Stimulated activated naive CD8-positive, alpha-beta T cell treated with anti-CD3 and anti-CD28 coated beads, Interleukin-15, amount 100 ng/mL, for 72 hours (primary cell): Measurements from ENCODE around the gene HCFC1R1.

Experiments used
- ATAC-seq: fragments of 150-1000 bp; cut with Tn5 transposase; 2 replicates; pipeline ENCODE4 v1.10.0; 2021; ENCODE audit warnings: mild to moderate bottlenecking, moderate library complexity
- DNase-seq, 2 donors: peaks; one replicate each; pipeline ENCODE4 v3.0.0; 2021 to 2022
- H3K27ac Mint-ChIP-seq, 2 donors: one replicate each; pipeline ENCODE4 v1.8.0; 2022; ENCODE audit warnings: mild to moderate bottlenecking in 2 of 2, mixed read lengths in 2 of 2, moderate library complexity in 2 of 2
- H3K27me3 Mint-ChIP-seq: one replicate; pipeline ENCODE4 v1.8.0; 2022; ENCODE audit warnings: mixed read lengths
- H3K4me1 Mint-ChIP-seq: one replicate; pipeline ENCODE4 v1.8.0; 2022; ENCODE audit warnings: mild to moderate bottlenecking, mixed read lengths
- H3K4me3 Mint-ChIP-seq, 2 donors: one replicate each; pipeline ENCODE4 v1.8.0; 2022; ENCODE audit warnings: mild to moderate bottlenecking in 2 of 2, mixed read lengths in 2 of 2, moderate library complexity in 1 of 2
- H3K9me3 Mint-ChIP-seq, 2 donors: one replicate each; pipeline ENCODE4 v1.8.0; 2022; ENCODE audit warnings: mixed read lengths in 2 of 2

HCFC1R1 gene

GRCh38 chr16:3007957-3008689, 15.6 kb downstream of the HCFC1R1 start:
- ATAC-seq: no peak
- no peak for DNase-seq
- H3K27ac Mint-ChIP-seq: peak overlapping the region; percentile 47 to 67
- H3K27me3 Mint-ChIP-seq: peaks cover 61% of the 10 kb centered on the region
- no peaks in the 10 kb centered on the region for H3K9me3 Mint-ChIP-seq
- peak overlapping the region; percentile 56 to 72 for H3K4me3 Mint-ChIP-seq
- H3K4me1 Mint-ChIP-seq: peaks cover 32% of the 10 kb centered on the region

GRCh38 chr16:3007059-3007956, 16.4 kb downstream of the HCFC1R1 start:
- Mint-ChIP-seq H3K4me3 (peak overlapping the region in 1 of 2 donors; percentile 72), H3K27ac (no peak overlapping the region), H3K9me3 (no peaks in the 10 kb centered on the region), H3K27me3 (peaks cover 53% of the 10 kb centered on the region), H3K4me1 (peaks cover 30% of the 10 kb centered on the region)
- DNase-seq (no peak), ATAC-seq (no peak)

GRCh38 chr16:3004781-3005284, 18.9 kb downstream of the HCFC1R1 start:
- Mint-ChIP-seq H3K4me3 (peak overlapping the region; percentile 71 to 79), H3K27me3 (peaks cover 48% of the 10 kb centered on the region), H3K27ac (no peak overlapping the region), H3K4me1 (peaks cover 28% of the 10 kb centered on the region), H3K9me3 (no peaks in the 10 kb centered on the region)
- DNase-seq: no peak
- no peak for ATAC-seq

GRCh38 chr16:3004319-3004718, 19.4 kb downstream of the HCFC1R1 start:
- no peaks in the 10 kb centered on the region for H3K9me3 Mint-ChIP-seq
- peak overlapping the region in 1 of 2 donors; percentile 71 for H3K4me3 Mint-ChIP-seq
- peaks cover 53% of the 10 kb centered on the region for H3K27me3 Mint-ChIP-seq
- no peak overlapping the region for H3K27ac Mint-ChIP-seq
- DNase-seq: no peak
- peaks cover 28% of the 10 kb centered on the region for H3K4me1 Mint-ChIP-seq
- peak; percentile 34 for ATAC-seq

- Mint-ChIP-seq H3K4me3 (peak overlapping the region; percentile 65 to 71), H3K27me3 (peaks cover 53% of the 10 kb centered on the region), H3K9me3 (no peaks in the 10 kb centered on the region), H3K4me1 (peaks cover 25% of the 10 kb centered on the region), H3K27ac (peak overlapping the region in 1 of 2 donors; percentile 76)
- ATAC-seq (peak; percentile 99), DNase-seq (peak; percentile 96 to 99)
Measured at GRCh38 chr16:3003582-3004270, 20.0 kb downstream of the HCFC1R1 start.

- ATAC-seq: no peak
- H3K9me3 Mint-ChIP-seq: no peaks in the 10 kb centered on the region
- H3K27ac Mint-ChIP-seq: no peak overlapping the region
- DNase-seq: no peak
- peaks cover 29% of the 10 kb centered on the region for H3K27me3 Mint-ChIP-seq
- H3K4me1 Mint-ChIP-seq: peaks cover 6% of the 10 kb centered on the region
- H3K4me3 Mint-ChIP-seq: no peak overlapping the region
Measured at GRCh38 chr16:3001316-3001715, 22.4 kb downstream of the HCFC1R1 start.

GRCh38 chr16:3000540-3000939, 23.2 kb downstream of the HCFC1R1 start:
- no peak for ATAC-seq
- no peak for DNase-seq
- Mint-ChIP-seq H3K27me3 (peaks cover 22% of the 10 kb centered on the region), H3K27ac (no peak overlapping the region), H3K9me3 (no peaks in the 10 kb centered on the region), H3K4me3 (no peak overlapping the region), H3K4me1 (peaks cover 6% of the 10 kb centered on the region)

GRCh38 chr16:2999929-3000328, 23.8 kb downstream of the HCFC1R1 start:
- ATAC-seq (no peak), DNase-seq (no peak)
- no peak overlapping the region for H3K4me3 Mint-ChIP-seq
- peaks cover 4% of the 10 kb centered on the region for H3K4me1 Mint-ChIP-seq
- H3K9me3 Mint-ChIP-seq: no peaks in the 10 kb centered on the region
- peaks cover 18% of the 10 kb centered on the region for H3K27me3 Mint-ChIP-seq
- H3K27ac Mint-ChIP-seq: peak overlapping the region in 1 of 2 donors; percentile 89

- peaks cover 14% of the 10 kb centered on the region for H3K27me3 Mint-ChIP-seq
- H3K4me3 Mint-ChIP-seq: no peak overlapping the region
- no peak for ATAC-seq
- H3K4me1 Mint-ChIP-seq: no peaks in the 10 kb centered on the region
- no peaks in the 10 kb centered on the region for H3K9me3 Mint-ChIP-seq
- peak overlapping the region in 1 of 2 donors; percentile 42 for H3K27ac Mint-ChIP-seq
- no peak for DNase-seq
Measured at GRCh38 chr16:2996298-2996697, 27.4 kb downstream of the HCFC1R1 start.

- no peaks in the 10 kb centered on the region for H3K9me3 Mint-ChIP-seq
- no peaks in the 10 kb centered on the region for H3K4me1 Mint-ChIP-seq
- H3K4me3 Mint-ChIP-seq: no peak overlapping the region
- peaks cover 12% of the 10 kb centered on the region for H3K27me3 Mint-ChIP-seq
- peak overlapping the region in 1 of 2 donors; percentile 76 for H3K27ac Mint-ChIP-seq
- no peak for ATAC-seq
- DNase-seq: no peak
Measured at GRCh38 chr16:2992383-2993081, 31.2 kb downstream of the HCFC1R1 start.

- Mint-ChIP-seq H3K27ac (no peak overlapping the region), H3K4me3 (no peak overlapping the region), H3K4me1 (no peaks in the 10 kb centered on the region), H3K9me3 (no peaks in the 10 kb centered on the region), H3K27me3 (peaks cover 15% of the 10 kb centered on the region)
- no peak for ATAC-seq
- no peak for DNase-seq
Measured at GRCh38 chr16:2991566-2992261, 32.0 kb downstream of the HCFC1R1 start.

GRCh38 chr16:2990891-2991290, 32.9 kb downstream of the HCFC1R1 start:
- Mint-ChIP-seq H3K27me3 (peaks cover 22% of the 10 kb centered on the region), H3K4me3 (no peak overlapping the region), H3K27ac (no peak overlapping the region), H3K4me1 (no peaks in the 10 kb centered on the region), H3K9me3 (no peaks in the 10 kb centered on the region)
- ATAC-seq: no peak
- no peak for DNase-seq

- H3K4me1 Mint-ChIP-seq: peaks cover 4% of the 10 kb centered on the region
- DNase-seq: no peak
- H3K27ac Mint-ChIP-seq: no peak overlapping the region
- H3K9me3 Mint-ChIP-seq: no peaks in the 10 kb centered on the region
- ATAC-seq: no peak
- H3K4me3 Mint-ChIP-seq: no peak overlapping the region
- peaks cover 26% of the 10 kb centered on the region for H3K27me3 Mint-ChIP-seq
Measured at GRCh38 chr16:2988590-2989099, 35.1 kb downstream of the HCFC1R1 start.

- H3K4me3 Mint-ChIP-seq: no peak overlapping the region
- ATAC-seq: no peak
- H3K4me1 Mint-ChIP-seq: peaks cover 7% of the 10 kb centered on the region
- H3K9me3 Mint-ChIP-seq: no peaks in the 10 kb centered on the region
- H3K27me3 Mint-ChIP-seq: peaks cover 31% of the 10 kb centered on the region
- H3K27ac Mint-ChIP-seq: no peak overlapping the region
- DNase-seq: no peak
Measured at GRCh38 chr16:2987833-2988232, 35.9 kb downstream of the HCFC1R1 start.
